Activated CD8-positive, alpha-beta memory T cell treated with anti-CD3 and anti-CD28 coated beads, Interleukin-2, amount 50 U/mL, for 48 hours (primary cell): Measurements from ENCODE around the gene SNX12.

Experiments used
- DNase-seq: peaks from one replicate; pipeline ENCODE4 v3.0.0-alpha.2; 2020

SNX12 gene

DNA sequence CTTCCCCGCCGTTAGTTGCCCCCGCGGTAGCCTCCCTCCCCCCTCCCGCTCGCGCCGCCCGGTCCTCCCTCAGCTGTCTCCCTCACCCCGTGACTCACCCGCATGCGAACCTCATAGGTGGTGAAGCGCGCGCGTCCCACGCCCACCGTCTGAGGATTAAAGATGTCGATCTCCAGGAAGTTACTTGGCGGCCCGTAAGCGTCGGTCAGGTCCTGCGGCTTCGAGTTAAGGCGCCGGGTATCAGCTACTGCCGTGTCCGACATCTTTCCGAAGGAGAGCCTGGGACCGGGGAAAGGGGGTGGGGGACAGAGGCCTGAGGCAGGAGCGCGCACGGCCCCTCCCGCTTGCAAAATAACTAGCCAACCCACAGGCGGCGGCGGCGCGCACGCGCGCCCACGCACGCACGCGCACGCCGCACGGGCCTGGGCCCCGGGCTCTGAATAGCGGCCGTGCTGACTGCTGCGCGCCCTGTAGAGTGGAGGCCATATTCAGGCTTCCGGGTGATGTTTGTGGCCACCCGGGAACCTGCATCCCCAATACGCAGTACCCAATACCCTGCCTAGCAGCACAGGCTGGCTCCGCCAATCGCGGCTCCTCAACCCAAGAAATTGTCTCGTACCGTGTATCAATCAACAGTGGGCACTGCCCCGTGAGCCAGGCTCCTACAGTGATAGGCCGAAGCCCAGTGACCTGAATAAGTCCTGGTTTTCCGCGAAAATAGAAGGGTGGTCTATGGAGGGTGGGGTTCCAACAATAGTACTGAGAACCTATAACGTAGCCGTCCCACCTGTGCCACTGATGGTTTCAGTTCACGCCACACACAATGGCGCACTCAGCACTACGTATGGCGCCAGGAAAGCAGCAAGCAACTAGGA lies at the start of gene SNX12:
SNX12 (minus strand) TSS at position 291 of the 875 bp plus-strand sequence; CDS start at position 263, 28 bp downstream.
- peak; percentile 88 for DNase-seq

DNA sequence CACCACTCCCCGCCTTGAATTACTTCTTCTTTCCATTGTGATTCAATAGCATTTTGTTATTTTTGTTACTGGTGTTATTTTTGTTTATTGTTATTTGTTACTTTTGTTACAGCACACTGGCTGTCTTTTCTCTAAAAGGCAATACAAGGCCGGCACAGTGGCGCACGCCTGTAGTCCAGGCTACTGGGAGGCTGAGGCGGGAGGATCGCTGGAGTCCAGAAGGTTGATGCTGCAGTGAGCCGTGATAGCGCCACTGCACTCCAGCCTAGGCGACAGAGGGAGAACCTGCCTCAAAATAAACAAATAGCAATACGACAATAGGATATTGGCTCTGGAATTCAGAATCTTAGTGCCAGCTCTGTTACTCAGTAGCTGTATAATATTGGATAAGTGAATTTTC lies 49.2 kb upstream of the SNX12 start:
- DNase-seq: no peak

DNA sequence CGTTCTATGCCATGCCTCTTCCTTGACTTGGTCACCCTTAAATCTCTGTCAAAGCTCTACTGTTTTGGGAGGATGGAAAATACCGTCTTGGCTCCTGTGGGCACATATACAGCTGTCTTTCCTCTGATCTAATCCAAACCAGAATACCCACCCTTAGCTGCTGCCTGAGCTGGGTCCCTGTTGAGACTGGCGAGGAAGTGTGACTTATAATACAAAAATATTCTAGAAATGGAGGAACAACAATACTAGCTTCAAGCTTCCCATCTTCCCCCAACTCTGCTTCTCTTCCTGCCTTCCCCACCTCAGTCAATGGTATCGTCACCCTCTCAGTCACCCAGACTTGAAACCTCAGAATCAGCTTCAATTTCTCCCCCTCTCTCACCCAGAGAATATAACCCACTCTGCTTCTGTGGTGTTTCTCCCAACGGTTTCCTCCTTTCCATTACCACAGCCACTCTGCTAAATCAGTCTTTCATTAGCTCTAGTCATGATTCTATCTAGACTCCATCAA lies 43.8 kb upstream of the SNX12 start:
- DNase-seq: no peak

DNA sequence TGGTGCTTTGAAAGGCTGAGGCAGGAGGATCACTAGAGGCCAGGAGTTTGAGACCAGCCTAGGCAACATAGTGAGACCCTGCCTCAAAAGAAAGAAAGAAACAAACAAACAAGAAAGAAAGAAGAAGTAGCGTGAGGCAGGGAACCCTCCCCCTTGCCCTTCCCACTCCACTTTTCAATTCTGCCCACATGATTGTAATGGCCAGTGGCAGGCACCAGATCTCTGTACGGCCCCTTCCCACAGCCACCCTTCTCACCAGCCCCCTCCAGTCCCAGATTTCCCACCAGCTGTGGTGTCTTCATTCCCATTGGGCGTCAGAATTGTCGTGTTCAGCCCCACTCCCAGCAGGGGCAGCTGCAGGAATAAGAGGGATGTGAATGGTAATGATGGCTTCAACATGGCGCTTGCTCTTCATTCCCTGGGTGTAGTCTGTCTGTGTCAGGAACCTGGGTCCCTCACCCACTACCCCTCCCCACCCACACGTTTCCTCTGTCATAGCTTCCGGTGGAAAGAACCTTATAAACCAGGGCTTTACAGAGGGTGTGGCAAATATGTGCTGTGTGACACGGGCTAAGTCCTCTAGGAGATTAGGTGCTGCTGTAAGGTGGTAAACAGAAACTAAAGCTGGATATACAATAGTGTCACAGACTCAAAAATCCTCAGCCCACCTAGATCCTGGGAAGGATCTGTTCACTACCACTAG lies 43.2 kb upstream of the SNX12 start, which contains the start of gene IL2RG:
IL2RG (minus strand) TSS at position 437 of the 703 bp plus-strand sequence; CDS start at position 399, 38 bp downstream.
- DNase-seq: peak; percentile 65

DNA sequence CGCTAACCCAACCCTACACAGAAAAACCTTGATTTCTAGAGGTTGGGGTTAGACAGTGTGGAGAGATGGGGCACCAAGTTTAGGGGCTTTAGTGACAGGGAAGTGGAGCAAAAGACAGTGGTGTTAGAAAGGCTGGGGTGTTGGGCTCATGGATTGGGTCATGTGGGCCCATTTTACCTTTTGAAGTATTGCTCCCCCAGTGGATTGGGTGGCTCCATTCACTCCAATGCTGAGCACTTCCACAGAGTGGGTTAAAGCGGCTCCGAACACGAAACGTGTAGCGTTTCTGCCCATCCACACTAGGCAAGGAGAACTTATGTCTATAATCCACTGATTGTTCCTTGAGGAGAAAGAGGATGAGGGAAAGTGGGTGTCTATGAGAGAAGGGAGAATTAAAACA lies 40.9 kb upstream of the SNX12 start:
- DNase-seq: no peak

DNA sequence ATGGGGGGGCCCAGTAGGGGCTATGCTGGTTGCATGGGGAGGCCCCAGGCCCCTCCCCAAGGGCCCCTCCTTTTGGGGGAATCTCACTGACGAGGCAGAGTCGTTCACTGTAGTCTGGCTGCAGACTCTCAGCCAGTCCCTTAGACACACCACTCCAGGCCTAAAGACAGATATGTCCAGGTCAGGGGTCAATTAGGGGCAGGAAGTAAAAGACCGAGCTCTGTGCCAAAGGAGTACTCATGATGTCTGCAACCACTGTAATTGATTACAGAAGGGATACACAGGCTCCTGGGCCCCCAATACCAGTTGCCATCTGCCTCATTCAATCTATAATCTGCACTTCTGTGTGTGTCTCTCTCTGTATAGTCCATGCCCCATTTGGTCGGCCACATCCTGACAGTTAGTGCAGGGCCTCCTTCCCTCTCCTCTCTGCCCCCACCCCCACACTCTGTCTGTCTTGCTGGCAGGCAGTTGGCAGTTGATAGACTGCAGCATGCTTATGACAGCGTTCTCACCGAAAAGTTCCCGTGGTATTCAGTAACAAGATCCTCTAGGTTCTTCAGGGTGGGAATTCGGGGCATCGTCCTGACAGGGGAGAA lies 39.7 kb upstream of the SNX12 start:
- DNase-seq: no peak

DNA sequence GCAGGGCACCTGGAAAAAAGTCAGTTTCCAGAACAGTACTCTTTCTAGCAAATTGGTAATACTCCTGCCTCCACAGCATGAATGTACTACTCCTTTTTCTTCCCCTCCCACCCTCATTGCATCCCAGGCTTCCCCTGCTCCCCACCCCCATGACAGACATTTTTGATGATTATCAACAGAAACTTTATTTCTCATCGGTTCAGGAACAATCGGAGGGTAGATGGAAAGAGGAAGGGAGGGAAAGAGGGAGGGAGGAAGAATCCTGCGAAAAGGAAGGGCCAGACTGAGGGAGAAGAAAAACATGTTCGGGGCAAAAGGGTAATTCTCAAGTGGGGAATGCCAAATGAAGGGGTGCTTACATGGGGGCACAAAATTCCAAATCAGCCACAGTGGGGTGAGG lies 39.1 kb upstream of the SNX12 start:
- no peak for DNase-seq

DNA sequence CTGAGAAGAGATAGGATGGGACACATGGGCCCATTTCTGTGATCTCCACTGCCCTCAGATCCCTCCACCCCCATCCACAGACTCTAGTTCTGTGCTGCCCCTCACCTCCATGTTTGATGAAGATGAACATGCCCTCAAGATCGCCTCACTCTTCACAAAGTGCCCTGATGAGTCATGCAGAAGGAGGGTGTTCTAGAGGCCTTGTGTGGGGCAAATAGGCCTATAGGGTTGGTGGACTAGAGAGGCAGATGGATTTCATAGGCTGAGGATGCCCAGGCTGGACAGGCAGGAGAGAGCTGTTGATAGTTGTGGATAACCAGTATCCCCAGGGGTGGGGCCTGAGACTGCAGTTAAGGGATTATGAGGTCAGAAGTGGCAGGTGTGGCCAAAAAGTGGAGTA lies 38.3 kb upstream of the SNX12 start, which contains the start of gene CXorf65:
CXorf65 (minus strand) TSS at position 314 of the 400 bp plus-strand sequence; CDS start at position 130, 184 bp downstream.
- DNase-seq: no peak

DNA sequence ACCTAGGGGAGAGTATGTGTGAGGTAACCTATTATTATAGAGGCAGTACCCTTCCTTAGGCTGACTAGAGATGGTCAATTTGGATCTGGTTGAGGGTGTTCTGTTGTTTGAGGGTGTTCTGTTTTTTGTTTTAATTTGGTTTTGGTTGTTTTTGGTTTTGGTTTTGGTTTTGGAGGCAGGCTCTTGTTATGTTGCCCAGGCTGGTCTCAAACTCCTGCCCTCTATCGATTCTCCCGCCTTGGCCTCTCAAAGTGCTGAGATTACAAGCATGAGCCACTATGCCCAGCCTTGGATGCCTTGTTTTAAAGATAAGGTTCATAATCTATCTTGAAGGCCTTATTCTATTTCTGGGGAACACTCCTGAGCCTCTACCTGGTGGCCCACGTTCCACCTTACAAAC lies 37.5 kb upstream of the SNX12 start:
- no peak for DNase-seq

DNA sequence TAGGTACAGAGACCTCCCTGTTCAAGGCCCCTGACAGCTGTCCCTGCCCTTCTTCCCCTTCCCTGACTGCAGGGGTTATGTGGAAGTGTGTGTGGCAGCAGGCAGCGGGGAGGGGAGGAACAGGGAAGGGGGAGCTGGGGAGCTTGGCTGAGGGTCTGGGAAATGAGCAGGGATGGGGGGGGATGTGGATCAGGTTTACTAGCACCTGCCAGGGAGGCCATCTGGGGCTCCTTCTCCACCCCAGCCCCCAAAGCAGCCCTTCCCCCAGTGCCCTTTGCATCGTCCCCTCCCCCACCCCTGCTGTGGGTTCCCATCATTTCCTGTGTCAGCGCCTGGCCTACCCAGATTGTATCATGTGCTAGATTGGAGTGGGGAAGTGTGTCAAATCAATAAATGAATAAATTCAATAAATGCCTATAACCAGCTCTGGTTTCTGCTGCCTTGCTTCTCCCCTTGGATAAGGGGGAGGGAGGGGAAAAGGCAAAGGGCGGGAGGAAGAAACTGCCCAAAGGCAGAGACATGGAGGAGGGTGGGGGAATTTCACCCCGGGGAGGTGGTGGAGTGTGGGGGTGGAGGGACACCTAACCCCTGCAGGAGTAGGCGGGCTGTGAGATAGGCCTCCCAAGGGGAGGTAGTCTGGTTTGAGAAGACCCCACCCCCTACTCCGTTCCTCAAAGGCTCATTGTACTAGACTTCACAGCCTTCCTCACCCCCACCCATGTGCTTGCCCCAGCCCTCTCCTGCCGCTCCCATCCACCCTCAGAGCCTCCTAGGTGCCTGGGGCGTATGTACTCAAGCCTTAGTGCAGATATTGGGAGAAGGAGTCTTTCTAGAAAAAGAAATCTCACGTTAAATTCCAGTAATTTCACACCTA lies 35.2 kb upstream of the SNX12 start:
- peak; percentile 59 for DNase-seq

DNA sequence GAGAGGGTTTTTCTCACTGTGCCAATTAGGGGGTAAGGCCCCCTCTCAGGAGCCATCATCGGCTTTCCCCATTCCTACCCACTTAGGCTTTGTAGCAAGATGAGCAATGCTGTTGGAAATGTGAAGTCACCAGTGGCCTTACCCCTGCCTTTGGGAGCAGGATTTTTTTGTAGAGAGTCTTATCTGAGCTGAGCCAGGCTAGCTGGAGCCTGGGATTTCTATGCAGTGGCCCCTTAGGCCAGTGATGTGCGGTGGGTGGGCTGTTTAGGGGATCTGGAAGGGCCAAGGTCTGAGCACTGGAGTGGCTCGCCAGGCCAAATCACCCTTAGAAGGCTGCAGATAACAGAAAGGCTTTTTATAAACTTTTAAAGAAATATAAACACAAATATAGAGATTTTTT lies 34.2 kb upstream of the SNX12 start:
- DNase-seq: no peak

DNA sequence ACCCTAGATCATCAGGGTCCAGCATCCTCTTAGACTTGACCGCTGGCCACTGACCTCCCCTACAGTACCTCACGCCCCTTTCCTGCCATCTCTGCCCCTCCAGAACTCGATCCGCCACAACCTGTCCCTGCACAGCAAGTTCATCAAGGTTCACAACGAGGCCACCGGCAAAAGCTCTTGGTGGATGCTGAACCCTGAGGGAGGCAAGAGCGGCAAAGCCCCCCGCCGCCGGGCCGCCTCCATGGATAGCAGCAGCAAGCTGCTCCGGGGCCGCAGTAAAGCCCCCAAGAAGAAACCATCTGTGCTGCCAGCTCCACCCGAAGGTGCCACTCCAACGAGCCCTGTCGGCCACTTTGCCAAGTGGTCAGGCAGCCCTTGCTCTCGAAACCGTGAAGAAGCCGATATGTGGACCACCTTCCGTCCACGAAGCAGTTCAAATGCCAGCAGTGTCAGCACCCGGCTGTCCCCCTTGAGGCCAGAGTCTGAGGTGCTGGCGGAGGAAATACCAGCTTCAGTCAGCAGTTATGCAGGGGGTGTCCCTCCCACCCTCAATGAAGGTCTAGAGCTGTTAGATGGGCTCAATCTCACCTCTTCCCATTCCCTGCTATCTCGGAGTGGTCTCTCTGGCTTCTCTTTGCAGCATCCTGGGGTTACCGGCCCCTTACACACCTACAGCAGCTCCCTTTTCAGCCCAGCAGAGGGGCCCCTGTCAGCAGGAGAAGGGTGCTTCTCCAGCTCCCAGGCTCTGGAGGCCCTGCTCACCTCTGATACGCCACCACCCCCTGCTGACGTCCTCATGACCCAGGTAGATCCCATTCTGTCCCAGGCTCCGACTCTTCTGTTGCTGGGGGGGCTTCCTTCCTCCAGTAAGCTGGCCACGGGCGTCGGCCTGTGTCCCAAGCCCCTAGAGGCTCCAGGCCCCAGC lies 32.7 kb upstream of the SNX12 start:
- DNase-seq: no peak

DNA sequence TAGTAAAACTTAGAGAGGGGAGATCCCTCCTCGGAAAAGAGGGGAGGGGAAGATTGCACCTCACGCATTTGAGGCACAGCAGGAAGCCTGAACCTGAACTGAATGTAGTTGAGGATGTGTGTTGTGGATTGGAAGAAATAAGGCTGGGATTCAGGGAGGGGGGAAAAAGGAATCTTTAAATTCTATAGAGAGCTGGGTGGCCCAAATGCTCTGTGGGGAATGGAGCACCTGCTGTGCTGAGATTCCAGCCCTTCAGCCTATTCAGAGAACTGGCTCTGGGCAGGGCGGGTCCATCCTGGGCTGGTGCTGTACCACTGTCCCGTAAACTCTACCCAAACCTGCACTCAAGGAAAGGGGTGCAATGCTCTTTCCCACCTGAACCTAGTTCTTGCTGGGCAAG lies 31.6 kb upstream of the SNX12 start:
- DNase-seq: no peak

DNA sequence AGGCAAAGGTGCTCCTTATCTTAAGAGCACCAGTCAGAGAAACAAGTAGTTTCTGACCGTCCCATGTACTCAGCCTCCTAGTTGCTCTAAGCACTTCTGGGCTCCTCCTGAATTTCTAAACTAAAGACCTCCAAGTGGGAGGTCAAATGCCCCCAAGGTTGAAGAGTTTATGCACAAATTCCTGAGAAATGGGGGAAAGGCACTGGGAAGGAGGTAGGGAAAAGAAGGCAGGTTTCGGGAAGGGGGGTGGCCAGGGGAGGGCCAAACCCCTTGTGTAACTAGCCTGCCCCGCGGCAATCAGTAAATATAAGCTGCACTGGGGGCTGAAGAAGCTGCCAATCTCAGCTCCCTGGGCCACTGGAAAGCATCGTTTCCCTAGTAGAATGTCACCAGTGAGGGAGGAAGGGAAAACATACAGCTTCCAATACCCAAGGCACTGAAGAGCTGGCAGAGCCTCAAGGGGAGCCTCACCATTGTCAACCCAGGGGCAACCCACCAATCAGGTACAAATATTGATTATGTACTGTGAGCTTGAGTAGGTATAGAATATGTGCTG lies 30.9 kb upstream of the SNX12 start:
- no peak for DNase-seq

DNA sequence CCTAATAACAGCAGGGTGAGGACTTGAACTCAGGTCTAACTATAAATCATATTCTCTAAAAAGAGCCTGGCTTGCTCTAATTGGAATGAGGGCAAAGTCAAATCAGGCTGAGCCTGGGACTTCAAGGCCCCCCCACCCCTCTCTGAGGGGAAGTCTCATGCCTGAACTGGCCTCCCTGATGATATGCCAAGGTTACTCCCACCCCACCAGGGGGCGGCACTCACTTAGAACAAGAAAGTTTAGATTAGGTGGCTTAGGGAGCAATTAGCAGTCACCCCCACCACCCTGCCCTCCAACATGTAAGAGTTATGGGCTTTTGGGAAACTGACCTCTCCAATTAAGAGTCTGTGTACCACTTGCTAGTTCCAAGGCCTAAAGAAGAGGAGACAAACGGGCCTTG lies 30.2 kb upstream of the SNX12 start:
- peak; percentile 72 for DNase-seq

DNA sequence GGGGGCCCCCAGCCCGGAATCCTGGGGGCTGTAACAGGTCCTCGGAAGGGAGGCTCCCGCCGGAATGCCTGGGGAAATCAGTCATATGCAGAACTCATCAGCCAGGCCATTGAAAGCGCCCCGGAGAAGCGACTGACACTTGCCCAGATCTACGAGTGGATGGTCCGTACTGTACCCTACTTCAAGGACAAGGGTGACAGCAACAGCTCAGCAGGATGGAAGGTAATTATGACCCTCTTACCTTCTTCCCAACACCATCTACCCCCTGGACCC lies 28.6 kb upstream of the SNX12 start:
- no peak for DNase-seq

DNA sequence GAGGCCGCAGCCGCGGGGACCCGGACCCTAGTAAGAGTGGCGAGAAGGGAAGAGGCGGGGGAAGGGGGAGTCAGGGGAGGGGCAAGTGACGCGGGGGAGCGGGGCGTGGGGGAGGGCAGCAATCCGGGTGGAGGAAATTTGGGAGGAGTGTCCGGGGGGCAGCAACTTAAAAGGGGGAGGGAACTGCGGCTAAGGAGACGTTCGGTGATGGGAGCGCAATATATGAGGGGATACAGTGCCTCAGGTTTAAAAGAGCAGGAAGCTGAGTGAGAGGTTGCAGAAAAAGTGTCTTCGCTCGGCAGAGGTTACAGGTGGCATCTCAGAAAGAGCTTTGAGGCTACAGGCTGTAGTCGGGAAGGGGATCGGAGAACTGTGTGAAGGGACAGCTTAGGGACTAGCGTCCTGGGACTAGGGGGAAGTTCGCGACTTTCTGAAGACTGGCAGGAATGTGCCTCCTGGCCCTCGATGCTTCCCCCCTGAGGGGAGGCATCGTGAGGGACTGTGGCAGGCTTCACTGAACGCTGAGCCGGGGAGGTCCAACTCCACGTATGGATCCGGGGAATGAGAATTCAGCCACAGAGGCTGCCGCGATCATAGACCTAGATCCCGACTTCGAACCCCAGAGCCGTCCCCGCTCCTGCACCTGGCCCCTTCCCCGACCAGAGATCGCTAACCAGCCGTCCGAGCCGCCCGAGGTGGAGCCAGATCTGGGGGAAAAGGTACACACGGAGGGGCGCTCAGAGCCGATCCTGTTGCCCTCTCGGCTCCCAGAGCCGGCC lies 28.0 kb upstream of the SNX12 start:
- no peak for DNase-seq

DNA sequence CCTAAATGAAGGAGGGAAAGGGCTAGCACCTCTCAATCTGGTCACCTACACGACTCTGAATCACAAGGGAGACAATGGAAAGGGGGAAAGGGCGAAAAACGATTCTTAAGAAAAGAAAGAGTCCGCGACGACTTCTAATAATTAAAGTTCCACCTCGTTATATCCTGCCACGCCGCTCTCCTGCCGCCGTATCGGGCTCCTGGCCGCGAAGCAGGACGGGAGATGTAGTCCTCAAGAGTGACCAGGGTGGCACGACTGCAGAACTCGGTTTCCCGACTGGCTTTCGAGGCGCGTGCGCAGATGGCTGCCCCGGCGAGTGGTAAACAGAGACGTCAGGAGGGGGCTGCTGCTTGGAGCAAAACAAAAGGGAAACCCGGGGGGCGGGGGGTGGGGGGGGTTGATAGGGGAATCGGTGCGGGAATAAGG lies 27.4 kb upstream of the SNX12 start, which contains the start of gene FOXO4:
FOXO4 (plus strand) TSS at position 297 of the 426 bp plus-strand sequence. CDS start 678 bp downstream, outside the sequence.
- peak; percentile 87 for DNase-seq

DNA sequence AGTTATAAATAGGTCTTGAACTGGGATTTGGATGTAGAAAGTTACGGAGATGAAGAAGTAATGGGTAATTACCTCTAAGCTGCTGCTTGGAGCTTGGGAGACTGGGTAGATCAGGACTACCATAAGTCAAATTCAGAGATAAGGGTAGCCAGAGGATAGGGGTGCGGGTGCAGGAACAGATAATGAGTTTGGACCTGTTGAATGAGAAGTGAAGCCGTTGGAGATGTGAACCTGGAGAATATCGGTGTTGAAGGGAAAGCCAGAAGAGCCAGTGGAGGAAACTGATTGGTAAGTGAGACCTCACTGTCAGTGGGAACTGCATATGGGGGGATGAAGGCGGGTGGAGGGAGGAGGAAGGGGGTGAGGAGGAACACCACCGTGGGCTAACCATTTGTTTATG lies 26.9 kb upstream of the SNX12 start:
- no peak for DNase-seq

DNA sequence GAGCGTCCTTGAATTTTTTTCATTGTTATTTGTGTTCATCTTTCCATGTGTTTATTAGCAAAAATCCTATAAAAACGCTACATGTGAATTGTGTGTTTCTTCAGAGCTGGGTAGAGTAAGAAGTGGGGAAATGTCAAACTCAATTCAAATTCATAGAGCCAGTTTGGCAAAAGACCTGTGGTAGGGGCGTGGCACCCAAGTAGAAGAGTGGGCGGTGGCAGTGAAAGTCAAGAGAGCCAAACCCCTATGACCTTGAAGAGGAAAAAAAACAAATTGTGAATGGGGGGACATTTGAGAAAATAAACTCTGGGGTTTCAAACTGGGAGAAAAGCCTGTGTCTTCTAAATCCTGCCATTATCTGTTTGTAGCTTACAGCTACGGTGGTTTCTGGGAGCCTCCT lies 23.1 kb upstream of the SNX12 start:
- DNase-seq: no peak
